Measurements from ENCODE around the gene ACTR1A. TPM values are rescaled to one million over a fixed set of nuclear protein-coding genes. Genes with fewer than 3 reads are reported as not detected.

The ACTR1A gene
- total RNA-seq, 1 experiment from 2014 or later, result 82.1 TPM

DNA sequence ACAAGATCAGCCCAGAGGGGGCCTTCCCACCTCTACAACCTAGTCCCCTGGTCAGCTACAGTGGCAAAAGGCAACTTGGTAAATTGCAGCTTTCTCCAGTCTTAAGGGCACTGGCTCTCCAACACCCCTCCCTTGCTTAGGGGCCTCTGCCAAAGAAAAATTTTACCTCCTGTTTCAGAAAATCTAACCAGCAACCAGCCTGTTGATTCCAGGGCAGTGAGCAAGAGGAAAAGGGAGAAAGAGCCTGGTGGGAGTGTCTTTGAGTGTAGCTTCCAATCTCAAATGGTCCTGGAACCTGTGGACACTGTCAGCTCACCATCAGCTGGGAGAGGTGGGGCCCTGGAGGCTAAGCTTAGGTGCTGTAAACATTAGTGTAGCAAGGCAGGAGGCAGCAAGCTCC is 22.9 kb downstream of the ACTR1A start:
- no peak overlapping the region for H3K27ac ChIP-seq (ENCODE audit: insufficient read length, low read depth, low read length)
- no peak overlapping the region for H2AK5ac ChIP-seq (ENCODE audit: insufficient read length, low read length)
- H3K36me3 Mint-ChIP-seq (ENCODE audit: insufficient read depth in 1 of 3, low read depth in 3 of 3), result peaks cover 23 to 60% (median 59%) of the 10 kb centered on the region in 3 experiments

More for the DNA sequence above, 22.9 kb downstream of the ACTR1A start:
- H3K4me3 Mint-ChIP-seq, result no peak overlapping the region
- H3K56ac ChIP-seq (ENCODE audit: insufficient read length, low read depth, low read length), result no peak overlapping the region
- H3K27ac Mint-ChIP-seq, result no peak overlapping the region
- no peak overlapping the region for H2AFZ ChIP-seq (ENCODE audit: low read length)
- no peak overlapping the region for H2BK12ac ChIP-seq (ENCODE audit: insufficient read length, low read depth, low read length)
- H4K8ac ChIP-seq (replicated peaks; ENCODE audit: insufficient read length, low read depth, low read length), result no peak overlapping the region
- H2BK20ac ChIP-seq (ENCODE audit: low read depth, low read length, poor library complexity, severe bottlenecking), result no peak overlapping the region
- H3K27me3 Mint-ChIP-seq (ENCODE audit: low read depth), result no peaks in the 10 kb centered on the region; the same call in 1 of the 2 replicates
- no peak overlapping the region for H4K91ac ChIP-seq (ENCODE audit: insufficient read length, low read depth, low read length)
- no peak overlapping the region for H2BK120ac ChIP-seq (ENCODE audit: low read depth, low read length, poor library complexity, severe bottlenecking)
- no peak overlapping the region for H3K14ac ChIP-seq (ENCODE audit: insufficient read depth, low read length)
- no peak overlapping the region for H3K4ac ChIP-seq (ENCODE audit: low read depth, low read length)
- H2BK15ac ChIP-seq (ENCODE audit: low read depth, low read length), result no peak overlapping the region
- H3K4me2 ChIP-seq (ENCODE audit: insufficient read depth, insufficient read length, low read length), result no peak overlapping the region
- no peak overlapping the region for H4K5ac ChIP-seq (ENCODE audit: insufficient read length, low read depth, low read length)
- no peak overlapping the region for H3T11ph ChIP-seq (ENCODE audit: low read length)
- H3K9me3 Mint-ChIP-seq, result no peaks in the 10 kb centered on the region
- H3K79me2 ChIP-seq (ENCODE audit: insufficient read depth, low read length), result no peaks in the 10 kb centered on the region
- H3K4me1 ChIP-seq (ENCODE audit: insufficient read depth, low read length), result no peaks in the 10 kb centered on the region
- DNase-seq, result no peak
- H3K23me2 ChIP-seq (ENCODE audit: insufficient read length, low read depth, low read length, poor library complexity, severe bottlenecking), result no peaks in the 10 kb centered on the region
- H3K27me3 ChIP-seq (ENCODE audit: insufficient read depth, low read length), result no peaks in the 10 kb centered on the region
- no peaks in the 10 kb centered on the region for H4K20me1 ChIP-seq (ENCODE audit: control insufficient read depth, insufficient read depth, insufficient read length)
- H3K4me1 Mint-ChIP-seq, result no peaks in the 10 kb centered on the region
- no peaks in the 10 kb centered on the region for H3K9me3 ChIP-seq (ENCODE audit: control insufficient read depth, low read depth, low read length)
- H3K9ac ChIP-seq (ENCODE audit: extremely low read depth, insufficient read length, low read length), result no peak overlapping the region
- H3K18ac ChIP-seq (ENCODE audit: insufficient read length, low read depth, low read length), result no peak overlapping the region
- no peaks in the 10 kb centered on the region for H3K79me1 ChIP-seq (ENCODE audit: insufficient read depth, low read depth, low read length, poor library complexity, severe bottlenecking)
- no peak overlapping the region for H3K23ac ChIP-seq (ENCODE audit: insufficient read length, low read depth, low read length)
- TF ChIP-seq, protein P1, sequence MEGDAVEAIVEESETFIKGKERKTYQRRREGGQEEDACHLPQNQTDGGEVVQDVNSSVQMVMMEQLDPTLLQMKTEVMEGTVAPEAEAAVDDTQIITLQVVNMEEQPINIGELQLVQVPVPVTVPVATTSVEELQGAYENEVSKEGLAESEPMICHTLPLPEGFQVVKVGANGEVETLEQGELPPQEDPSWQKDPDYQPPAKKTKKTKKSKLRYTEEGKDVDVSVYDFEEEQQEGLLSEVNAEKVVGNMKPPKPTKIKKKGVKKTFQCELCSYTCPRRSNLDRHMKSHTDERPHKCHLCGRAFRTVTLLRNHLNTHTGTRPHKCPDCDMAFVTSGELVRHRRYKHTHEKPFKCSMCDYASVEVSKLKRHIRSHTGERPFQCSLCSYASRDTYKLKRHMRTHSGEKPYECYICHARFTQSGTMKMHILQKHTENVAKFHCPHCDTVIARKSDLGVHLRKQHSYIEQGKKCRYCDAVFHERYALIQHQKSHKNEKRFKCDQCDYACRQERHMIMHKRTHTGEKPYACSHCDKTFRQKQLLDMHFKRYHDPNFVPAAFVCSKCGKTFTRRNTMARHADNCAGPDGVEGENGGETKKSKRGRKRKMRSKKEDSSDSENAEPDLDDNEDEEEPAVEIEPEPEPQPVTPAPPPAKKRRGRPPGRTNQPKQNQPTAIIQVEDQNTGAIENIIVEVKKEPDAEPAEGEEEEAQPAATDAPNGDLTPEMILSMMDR (conservative IDR thresholded peaks at IDR 0.05), result no peak
- H2BK5ac ChIP-seq (ENCODE audit: insufficient read length, low read length), result no peak overlapping the region

All from H9 (cell line).